Liver (tissue), 3 donors: ENCODE results near the gene ANKRD13A.

Source experiments
- ATF3 ChIP-seq: IDR thresholded peaks from 2 replicates; pipeline ENCODE4 v1.6.1; 2016; ENCODE audit warnings: antibody characterized with exemption
- FOXA1 ChIP-seq: IDR thresholded peaks from 2 replicates; pipeline ENCODE4 v1.6.1; 2016; ENCODE audit warnings: antibody characterized with exemption
- HNF4A ChIP-seq, 2 donors: conservative IDR thresholded peaks; 2 replicates each; pipeline ENCODE4 v1.6.1; 2016; ENCODE audit warnings: antibody characterized with exemption in 2 of 2, mild to moderate bottlenecking in 2 of 2
- MAX ChIP-seq: IDR thresholded peaks from 2 replicates; pipeline ENCODE4 v1.6.1; 2016; ENCODE audit warnings: antibody characterized with exemption
- SP1 ChIP-seq: IDR thresholded peaks from 2 replicates; pipeline ENCODE4 v1.6.1; 2018; ENCODE audit warnings: antibody characterized with exemption, mild to moderate bottlenecking
- YY1 ChIP-seq: IDR thresholded peaks from 2 replicates; pipeline ENCODE4 v1.6.1; 2016; ENCODE audit warnings: antibody characterized with exemption, mild to moderate bottlenecking
- TF ChIP-seq, protein P1 (sequence below): fragments of 150-350 bp; IDR thresholded peaks from 2 replicates; pipeline ENCODE4 v1.5.1; 2017; ENCODE audit warnings: improper control_type of control experiment, low read depth, low read length; ENCODE audit not compliant: missing input control
- TF ChIP-seq, protein P2 (sequence below): IDR thresholded peaks from 2 replicates; pipeline ENCODE4 v1.6.1; 2016; ENCODE audit warnings: antibody characterized with exemption, mild to moderate bottlenecking
- donor health status: healthy.
- donor health status: healthy.

GRCh38 chr12:109961612-109962011, 37.6 kb upstream of the ANKRD13A start:
- TF ChIP-seq, protein P1, sequence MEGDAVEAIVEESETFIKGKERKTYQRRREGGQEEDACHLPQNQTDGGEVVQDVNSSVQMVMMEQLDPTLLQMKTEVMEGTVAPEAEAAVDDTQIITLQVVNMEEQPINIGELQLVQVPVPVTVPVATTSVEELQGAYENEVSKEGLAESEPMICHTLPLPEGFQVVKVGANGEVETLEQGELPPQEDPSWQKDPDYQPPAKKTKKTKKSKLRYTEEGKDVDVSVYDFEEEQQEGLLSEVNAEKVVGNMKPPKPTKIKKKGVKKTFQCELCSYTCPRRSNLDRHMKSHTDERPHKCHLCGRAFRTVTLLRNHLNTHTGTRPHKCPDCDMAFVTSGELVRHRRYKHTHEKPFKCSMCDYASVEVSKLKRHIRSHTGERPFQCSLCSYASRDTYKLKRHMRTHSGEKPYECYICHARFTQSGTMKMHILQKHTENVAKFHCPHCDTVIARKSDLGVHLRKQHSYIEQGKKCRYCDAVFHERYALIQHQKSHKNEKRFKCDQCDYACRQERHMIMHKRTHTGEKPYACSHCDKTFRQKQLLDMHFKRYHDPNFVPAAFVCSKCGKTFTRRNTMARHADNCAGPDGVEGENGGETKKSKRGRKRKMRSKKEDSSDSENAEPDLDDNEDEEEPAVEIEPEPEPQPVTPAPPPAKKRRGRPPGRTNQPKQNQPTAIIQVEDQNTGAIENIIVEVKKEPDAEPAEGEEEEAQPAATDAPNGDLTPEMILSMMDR: no peak
- TF ChIP-seq, protein P2, sequence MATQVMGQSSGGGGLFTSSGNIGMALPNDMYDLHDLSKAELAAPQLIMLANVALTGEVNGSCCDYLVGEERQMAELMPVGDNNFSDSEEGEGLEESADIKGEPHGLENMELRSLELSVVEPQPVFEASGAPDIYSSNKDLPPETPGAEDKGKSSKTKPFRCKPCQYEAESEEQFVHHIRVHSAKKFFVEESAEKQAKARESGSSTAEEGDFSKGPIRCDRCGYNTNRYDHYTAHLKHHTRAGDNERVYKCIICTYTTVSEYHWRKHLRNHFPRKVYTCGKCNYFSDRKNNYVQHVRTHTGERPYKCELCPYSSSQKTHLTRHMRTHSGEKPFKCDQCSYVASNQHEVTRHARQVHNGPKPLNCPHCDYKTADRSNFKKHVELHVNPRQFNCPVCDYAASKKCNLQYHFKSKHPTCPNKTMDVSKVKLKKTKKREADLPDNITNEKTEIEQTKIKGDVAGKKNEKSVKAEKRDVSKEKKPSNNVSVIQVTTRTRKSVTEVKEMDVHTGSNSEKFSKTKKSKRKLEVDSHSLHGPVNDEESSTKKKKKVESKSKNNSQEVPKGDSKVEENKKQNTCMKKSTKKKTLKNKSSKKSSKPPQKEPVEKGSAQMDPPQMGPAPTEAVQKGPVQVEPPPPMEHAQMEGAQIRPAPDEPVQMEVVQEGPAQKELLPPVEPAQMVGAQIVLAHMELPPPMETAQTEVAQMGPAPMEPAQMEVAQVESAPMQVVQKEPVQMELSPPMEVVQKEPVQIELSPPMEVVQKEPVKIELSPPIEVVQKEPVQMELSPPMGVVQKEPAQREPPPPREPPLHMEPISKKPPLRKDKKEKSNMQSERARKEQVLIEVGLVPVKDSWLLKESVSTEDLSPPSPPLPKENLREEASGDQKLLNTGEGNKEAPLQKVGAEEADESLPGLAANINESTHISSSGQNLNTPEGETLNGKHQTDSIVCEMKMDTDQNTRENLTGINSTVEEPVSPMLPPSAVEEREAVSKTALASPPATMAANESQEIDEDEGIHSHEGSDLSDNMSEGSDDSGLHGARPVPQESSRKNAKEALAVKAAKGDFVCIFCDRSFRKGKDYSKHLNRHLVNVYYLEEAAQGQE: no peak
- TF ChIP-seq FOXA1: no peak
- TF ChIP-seq SP1: no peak
- no peak for TF ChIP-seq YY1
- TF ChIP-seq ATF3: no peak
- no peak for TF ChIP-seq MAX
- no peak for TF ChIP-seq HNF4A (conservative IDR thresholded peaks at IDR 0.05)
